CD4-positive, alpha-beta T cell treated with Interleukin-10 for 1 hour (primary cell): ENCODE results near the gene HTRA2.
A peak's percentile ranks its signal among the peaks of the same experiment; 100 is the strongest.

Experiments
- DNase-seq: peaks from one replicate; pipeline ENCODE4 v3.0.0-alpha.2; 2020

The HTRA2 gene

DNA sequence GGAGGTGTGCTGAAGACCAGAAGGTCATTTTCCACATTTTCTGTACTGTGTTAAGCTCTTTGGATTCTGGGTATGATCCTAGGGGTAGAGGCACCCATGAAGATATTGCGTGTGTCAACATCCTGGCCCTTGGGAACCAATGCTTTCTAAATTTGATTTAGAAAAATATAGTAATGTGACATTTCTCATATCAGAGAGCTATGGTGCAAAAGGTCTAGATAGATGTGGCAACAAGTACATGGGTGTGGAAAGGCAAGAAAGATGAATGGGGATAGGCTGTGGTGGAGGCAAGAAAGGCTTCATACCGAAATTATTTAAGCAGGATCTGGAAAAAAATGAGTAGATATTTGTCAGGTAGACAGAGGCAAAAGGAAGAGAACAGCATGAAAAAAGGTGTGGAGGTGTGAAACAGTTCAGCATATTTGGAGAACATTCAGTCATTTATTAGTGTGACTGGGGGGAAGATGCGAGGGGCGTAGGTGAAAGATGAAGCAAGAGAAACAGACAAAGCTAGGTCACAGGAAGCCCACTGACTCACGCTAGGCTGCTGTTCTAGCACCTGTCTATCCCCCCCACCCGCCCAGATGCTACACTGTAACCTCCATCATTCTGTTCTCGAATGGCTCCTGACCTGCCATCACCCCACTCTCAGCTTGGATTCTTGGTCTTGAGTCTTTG lies 36.5 kb downstream of the HTRA2 start:
- DNase-seq: no peak

- DNase-seq: no peak
Observed at GRCh38 chr2:74566754-74567085, 37.0 kb downstream of the HTRA2 start.

- no peak for DNase-seq
Observed at GRCh38 chr2:74567881-74568280, 38.1 kb downstream of the HTRA2 start.

DNA sequence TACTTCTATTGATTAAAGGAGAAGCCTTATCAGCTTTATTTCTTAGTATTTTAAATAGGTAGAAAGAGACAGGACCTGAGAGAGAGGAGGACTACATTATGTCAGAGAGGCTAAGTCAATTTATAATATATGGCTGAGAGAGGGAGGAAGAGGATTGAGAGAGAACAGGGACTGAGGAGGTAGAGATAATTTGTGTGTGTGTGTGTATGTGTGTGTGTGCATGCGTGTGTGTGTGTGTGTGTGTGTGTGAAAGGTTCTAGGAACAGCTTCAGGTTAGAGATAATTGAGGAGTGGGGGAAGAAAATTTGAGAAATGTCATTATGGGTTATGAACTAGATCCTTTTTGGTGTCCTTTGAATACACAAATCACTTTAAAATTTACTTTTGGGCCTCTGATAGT lies 40.0 kb downstream of the HTRA2 start:
- DNase-seq: no peak

DNA sequence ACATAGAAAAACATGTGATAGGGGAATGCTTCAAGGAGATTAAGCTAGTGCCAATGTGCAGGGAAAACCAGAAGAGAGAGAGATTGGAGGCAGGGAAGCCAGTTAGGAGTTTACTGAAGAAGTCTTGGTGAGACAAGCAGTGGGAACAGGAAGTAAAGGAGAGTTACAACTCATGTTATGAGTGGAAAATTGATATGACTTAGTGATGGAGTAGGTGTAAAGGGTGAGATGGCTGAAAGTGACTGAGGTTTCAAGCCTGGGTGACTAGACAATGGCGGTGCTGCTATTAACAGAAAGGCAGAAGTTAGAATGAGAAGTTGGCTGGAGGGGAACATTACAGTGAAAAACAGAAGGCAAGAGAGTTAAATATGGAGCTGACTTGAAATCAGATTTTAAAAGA lies 41.3 kb downstream of the HTRA2 start:
- no peak for DNase-seq

GRCh38 chr2:74572178-74572925 lies 42.6 kb downstream of the HTRA2 start:
- DNase-seq: no peak

DNA sequence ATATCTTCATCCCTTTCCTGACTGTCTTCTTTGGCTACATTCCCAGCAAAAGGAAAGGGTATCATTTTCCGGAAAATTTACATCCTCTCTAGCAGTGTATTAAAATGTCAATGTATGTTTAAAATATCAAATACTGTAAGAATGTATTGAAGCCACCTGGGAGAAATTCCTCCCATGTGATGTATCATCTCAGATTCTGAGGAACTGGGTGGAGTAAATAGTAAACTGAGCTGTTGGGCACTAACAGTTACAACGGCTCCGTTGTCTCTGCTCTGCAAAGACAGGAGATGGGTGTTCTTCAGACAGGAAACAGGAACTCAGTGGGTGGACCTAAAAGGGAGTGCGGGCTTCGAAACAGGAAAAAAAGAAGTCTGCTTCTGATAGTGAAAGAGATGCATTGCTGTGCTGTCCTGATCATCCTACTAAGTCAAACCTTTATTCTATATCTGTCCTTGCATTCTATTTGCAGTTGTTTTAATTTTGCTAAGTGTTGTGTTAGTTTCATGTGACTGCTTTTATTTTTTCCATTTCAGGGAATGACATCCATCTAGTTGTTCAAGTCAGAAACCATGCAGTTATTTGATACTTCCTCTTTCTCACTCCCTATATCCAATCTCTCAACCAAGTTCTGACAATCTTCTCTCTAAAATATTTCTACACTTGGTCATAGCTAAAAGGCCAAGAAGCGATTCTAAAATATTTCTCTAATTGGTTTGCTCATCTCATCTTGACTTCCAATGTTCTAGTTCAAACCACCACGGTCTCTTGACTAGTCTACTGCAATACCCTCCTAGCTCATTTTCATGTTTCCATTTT lies 44.2 kb downstream of the HTRA2 start:
- peak; percentile 47 for DNase-seq

GRCh38 chr2:74575320-74575719 lies 45.6 kb downstream of the HTRA2 start:
- DNase-seq: no peak

GRCh38 chr2:74576211-74576862 lies 46.6 kb downstream of the HTRA2 start:
- DNase-seq: no peak

- DNase-seq: no peak
Observed at GRCh38 chr2:74576863-74577229, 47.1 kb downstream of the HTRA2 start.

DNA sequence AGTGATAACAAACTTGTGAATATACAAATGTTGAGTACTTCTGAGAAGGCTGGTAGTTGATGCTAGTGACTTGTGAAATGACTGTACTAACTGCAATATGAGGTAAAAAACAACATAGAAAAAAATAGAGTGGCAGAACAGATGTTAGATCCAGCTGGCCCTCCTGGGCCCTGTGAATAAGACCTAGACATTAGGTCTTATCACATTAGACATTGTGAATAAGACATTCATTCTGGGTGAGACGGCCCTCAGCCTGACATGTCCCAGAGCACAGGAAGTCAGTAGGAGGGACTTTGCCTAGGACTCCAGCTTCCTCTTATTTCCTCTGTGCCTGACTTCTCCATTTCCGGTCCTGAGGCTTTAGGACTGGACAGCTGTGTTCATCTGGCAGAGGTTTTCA lies 47.7 kb downstream of the HTRA2 start:
- no peak for DNase-seq

DNA sequence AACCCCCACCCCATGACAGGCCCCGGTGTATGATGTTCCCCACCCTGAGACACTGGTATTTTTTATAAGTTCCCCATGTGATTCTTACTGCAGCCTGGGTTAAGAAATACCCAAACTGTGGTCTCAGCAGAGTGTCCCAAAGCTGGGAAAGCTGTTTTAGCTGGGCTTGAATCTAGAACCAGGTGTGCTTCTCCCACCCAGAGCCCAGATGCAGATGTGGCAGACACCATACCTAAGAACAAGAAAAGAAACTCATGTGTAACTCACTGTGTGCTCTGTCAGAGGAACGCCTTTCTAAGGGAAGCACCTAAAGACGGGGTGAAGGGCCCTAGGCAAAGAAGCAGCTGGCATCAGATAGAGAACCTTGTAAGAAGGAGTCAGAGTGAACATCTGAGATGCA lies 48.7 kb downstream of the HTRA2 start:
- no peak for DNase-seq

DNA sequence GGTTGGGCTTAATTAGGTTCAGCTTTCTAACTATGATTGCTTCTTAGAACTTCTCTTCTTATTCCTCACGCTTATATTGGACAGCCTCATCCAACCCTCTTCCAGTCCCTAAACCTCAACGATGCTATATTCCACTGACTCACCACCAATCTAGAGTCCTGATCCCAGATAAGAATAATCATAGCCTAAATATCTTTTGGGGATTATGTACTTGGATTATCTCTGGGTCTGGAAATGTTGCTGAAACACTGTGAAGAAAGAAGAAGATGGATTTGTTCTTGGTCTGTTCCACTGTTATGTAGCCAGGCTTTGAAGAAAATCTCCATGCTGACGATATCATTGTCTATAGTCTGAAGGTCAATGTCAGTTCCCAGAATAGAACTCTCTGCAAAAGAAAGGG lies 51.7 kb downstream of the HTRA2 start:
- DNase-seq: no peak

- no peak for DNase-seq
Observed at GRCh38 chr2:74582184-74582583, 52.5 kb downstream of the HTRA2 start.
